Stimulated activated CD8-positive, alpha-beta memory T cell treated with anti-CD3 and anti-CD28 coated beads, Interleukin-7, amount 100 ng/mL, for 1 hour (primary cell): ENCODE data around the gene CTNND2.

Experiments
- DNase-seq, 2 donors: peaks; one replicate each; pipeline ENCODE4 v3.0.0-alpha.2; 2020; ENCODE audit warnings: low read depth in 2 of 2

Gene CTNND2

DNA sequence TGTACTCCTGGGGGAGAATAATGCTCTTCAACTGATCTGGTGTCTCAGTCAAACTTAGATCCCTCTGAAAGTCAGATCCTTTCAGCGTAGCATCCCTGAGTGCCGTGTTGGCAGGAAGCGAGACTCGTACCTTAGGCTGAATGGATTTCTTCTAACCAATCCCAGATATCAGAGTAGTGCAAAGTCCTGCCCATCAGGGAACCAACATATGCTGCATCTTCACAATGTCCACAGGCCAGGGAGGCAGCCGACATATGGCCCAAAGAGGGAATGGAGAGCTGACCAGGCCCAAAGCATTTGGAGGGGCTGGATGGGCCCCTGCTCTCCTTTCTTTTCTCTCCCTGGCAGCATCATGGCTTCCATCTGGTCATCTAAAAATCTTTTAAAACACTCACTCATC, 646.2 kb downstream of the CTNND2 start:
- DNase-seq, result no peak

DNA sequence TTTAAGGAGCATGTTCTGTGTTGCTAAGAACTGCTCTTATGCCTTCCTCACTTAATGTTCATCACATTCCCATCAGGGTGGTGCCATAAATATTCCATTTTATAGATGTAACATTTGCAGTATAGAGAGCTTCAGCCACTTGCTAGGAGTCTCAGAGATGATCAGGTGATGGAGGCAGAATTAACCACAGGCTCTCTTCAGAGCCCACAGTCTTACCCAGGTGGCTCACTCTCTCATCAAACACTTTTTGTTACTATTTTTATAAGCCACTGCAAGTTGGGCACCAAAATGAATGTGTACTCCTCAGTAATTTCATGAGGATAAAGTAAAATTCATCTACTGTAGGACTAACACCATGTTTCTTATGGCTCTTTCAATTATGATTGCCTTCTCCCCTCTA, 651.7 kb downstream of the CTNND2 start:
- DNase-seq, result no peak

DNA sequence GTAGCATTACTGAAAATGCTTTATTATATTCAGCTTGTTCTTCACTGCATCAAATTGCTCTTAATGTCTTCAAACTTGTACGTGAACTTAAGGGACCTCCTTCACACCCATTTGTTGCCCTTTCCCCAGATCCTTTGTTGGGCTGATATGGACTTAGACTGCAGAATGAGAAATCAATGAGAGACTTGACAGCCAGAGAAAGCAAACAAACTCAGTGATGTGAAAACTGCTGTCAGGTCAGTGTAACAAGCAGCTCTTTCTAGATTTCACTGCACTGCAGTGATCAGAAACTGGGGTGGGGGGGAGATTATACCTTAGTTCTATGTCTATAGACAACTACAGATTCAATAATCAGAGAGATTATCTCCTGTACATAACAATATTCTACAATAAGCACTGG, 652.2 kb downstream of the CTNND2 start:
- DNase-seq, result no peak

DNA sequence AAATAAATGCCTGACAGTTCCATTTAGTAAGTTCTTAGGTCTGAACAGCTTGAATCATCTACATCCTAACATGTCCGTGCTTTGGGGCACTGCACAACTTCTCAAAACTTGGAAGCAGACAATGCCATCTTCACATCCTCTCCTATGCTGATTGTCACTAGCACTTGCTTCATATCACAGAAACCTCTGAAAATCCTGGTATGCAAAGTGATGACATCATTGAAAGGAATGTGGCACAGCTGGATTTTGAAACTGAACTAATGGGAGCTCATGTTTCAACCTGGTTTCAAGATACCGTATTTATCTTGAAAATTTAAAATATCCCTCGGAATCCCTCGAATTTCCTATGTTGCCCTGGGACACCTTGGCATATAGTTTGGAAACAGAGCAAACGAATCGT, 653.0 kb downstream of the CTNND2 start:
- DNase-seq, result no peak

DNA sequence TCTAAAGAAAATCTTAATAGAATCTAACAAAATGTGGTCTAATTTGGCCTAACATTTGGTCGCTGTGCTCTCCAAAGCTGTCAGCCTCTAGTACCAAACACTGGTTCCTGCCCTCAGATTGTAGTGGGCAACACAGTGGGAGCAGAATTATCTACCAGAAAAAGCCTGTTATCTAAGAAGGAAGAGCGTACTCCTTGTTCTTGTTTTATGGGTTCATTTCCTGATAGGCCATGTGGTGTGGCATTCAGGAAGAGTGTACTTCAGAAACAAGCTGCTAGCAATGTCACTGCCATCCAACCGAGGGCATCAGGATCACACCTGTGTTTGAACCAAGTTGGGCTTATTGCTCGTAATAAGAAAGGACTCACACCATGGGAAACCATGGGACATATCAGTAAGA, 655.3 kb downstream of the CTNND2 start:
- no peak for DNase-seq

DNA sequence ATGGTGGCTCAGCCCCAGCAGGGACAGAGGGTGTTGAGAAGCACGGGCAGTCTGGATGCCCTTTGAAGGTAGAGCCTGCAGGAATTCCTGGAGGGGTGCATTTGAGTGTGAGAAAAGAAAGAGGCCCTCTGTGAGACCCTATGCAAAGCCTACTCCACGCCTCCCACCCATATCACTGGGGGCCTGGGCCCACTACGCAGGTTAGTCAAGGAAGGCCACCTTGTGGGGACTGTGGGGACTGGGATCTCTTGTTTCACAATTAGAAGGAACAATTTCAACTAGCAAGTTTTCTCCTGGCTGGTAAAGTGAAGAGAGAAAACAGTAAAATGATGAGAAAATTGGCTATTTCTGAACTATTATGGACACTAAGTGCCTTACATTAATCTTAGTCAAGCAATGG, 657.0 kb downstream of the CTNND2 start:
- DNase-seq, result no peak

DNA sequence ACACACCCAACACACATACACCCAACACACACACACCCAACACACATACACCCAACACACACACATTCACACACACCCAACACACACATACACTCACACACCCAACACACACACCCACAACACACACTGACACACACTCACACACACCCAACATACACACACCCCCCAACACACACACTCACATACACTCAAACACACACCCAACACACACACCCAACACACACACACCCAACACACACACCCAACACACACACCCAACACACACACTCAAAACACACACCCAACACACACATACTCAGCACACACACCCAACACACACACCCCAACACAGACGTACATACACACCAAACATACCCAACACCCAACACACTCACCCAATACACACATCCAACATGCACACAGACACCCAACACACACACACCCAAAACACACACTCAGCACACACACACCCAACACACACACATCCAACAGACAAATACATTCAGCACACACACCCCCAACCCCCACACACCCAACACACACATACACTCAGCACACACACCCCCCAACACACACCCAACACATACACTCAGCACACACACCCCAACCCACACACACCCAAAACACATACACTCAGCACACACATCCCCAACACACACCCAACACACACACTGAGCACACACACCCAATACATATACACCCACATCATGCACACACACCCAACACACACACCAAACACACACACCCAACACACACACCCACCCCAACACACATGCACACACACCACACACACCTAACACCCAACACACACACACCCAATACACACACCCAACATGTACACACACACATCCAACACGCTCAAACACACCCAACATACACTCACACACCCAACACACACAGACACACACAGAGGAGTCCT, 663.7 kb downstream of the CTNND2 start:
- no peak for DNase-seq

DNA sequence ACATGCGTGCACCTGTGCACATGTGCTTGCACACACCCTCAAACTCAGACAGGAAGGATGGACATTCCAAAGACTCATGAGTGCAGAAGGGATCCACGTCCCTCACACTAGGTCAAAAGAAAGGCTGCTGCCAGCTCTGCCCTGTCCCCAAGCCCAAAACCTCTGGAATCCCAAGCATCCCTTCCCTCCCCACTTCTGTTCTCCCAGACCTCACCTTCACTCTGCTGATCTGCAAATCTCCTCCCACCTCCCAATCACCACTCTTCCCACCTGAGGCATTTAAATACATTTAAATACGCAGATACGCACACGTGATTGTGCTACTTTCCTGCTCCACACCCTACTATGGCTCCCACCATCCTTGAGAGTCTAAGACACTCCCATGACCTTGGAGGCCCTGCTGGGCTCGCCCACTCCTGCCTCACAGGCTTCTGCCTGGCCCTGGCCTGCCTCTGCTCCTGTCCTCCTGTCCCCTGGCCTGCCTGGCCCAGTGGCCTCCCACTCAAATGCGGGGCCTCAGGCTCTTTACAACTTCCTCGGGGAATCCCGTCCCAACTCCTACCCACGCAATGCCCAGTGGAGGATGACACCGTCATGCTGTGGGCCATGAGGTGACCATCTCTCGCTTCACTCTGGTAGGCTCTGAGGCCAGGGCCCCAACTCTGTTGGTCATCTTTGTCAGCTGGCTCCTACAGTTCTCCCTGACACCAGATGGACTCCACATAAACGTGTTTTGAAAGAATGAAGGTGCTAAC, 664.8 kb downstream of the CTNND2 start:
- no peak for DNase-seq

DNA sequence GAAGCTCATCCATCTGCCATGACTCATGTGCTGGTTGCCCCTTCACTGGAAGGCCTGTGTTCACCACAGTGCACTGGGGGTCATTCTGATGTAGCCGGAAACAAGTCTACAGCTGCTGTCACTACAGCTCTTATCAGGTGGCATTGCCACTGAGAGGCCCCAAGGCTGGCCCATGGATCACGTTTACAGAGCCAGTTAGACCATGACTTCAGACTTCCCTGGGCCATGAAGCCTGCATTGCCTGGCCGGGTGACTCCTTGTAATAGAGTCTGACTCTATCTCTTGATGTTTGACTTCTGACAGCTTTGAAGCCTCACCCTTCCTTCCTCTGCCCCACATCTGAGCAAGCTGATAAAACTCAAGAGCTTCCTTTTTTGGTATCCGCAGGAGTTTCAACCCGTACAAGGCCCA, 669.7 kb downstream of the CTNND2 start:
- DNase-seq, result no peak

DNA sequence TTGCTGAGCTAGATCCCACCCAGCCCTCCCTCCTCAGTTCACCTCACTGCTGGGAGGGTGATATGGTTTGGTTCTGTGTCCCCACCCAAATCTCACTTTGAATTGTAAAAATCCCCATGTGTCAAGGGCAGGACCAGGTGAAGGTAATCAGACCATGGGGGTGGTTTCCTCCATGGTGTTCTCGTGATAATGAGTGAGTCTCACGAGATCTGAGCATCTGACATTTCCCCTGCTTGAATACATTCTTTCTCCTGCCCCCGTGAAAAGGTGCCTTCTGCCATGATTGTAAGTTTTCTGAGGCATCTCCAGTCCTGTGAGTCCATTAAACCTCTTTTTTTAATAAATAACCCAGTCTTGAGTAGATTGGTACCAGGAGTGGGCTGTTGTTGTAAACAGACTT, 673.4 kb downstream of the CTNND2 start:
- DNase-seq, result no peak

DNA sequence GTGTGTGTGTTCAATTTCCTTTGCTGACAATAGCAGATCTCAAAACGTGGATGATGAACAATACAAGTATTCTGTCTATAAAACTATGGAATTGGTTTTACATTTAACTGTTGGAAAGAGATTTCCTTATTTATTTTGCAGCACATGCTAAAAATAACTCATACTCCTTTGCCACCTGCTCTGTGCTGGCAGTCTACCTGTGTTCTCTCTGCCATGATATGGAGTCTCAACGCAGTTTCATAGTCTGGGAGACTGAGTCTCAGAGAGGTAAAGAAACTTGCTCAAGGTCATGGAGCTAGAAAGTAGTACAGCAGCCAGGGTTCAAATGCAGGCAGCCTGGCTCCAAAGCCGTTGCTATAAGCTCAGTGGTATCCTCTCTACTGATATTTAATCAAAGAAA, 677.2 kb downstream of the CTNND2 start:
- no peak for DNase-seq

DNA sequence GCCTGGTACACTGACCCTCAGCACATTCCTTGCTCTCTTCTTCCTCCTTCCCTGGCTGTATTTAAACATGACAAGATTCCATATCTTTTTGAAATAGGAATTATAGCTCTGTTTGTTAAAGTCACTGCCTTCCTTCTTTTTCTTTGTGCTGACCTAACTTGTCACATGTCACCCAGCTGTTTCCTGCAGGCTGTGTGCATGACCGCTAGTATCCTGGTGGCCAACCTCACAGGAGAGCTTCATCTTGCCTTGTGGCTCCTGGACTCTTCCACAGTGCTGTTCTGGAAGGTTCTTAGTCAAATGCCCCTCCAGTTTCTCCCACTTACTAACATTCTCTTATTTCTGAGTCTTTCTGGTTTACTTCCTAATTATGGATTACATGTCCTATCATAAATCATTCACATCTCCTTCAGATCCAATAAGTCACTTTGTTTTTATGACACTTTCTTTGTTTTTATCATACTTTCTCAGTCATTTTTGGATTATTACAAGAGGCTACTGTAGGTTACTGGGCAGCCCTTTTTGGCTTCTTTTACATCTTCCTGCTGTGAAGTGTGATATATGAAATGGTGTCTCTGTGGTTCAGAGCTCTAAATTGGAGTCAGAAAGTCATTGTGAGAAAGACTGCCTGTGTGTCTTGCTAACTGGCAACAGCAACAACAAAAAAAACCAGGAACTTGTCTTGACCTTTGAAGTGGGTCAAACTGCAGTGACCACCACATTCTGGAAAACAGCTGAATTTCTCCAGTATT, 679.6 kb downstream of the CTNND2 start:
- DNase-seq, result no peak

DNA sequence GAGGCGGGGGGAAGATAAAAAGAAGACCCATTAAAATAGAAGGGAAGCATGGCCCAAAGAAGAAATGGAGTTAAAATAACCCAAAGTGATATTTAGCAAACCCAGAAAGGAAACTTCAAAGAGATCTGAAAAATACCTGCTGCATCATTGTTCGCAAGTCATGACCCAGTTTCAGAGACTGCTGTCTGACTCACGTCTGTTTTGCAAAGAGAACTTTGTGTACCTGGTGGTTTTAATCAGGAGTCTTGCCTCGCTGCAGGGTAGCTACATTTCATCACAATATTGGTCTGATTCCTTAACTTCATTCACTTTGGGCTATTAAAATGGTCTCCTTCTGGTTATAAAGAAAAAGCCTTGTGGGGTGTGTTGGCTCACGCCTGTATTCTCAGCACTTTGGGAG, 682.1 kb downstream of the CTNND2 start:
- DNase-seq, result no peak

DNA sequence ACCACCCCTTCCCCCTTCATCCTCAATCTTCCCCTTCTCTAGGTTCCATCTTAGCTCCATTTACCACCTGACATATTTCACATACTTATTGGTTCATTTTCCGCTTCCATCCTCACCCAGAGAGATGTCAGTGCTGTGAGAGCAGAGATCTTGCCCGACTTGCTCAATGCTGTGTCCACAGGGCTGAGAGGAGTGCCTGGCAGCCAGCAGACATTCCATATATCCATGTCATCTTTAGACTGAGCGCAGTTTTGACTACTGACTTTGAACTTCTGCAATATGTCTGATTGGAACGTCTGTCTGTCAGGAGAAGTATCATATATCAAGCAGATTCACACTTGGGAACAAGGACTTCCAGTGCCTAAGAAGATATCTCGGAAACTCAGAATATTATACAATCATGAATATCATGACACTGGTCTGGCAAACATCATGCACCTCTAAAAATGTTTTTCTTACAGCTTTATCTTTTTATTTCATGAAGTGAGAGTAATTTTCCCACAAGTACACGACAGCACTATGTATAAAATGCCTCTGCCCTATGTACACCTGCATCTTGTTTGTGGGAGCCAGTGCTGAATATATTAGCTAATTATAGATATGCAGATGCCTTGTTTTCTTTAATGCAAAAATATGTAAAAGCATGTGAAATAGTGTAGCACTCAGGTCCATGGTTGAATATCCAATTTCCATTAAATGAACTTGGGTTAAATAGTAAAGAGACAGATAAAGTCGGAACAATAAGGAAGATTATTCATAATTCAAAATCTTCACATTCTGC, 689.2 kb downstream of the CTNND2 start:
- no peak for DNase-seq

DNA sequence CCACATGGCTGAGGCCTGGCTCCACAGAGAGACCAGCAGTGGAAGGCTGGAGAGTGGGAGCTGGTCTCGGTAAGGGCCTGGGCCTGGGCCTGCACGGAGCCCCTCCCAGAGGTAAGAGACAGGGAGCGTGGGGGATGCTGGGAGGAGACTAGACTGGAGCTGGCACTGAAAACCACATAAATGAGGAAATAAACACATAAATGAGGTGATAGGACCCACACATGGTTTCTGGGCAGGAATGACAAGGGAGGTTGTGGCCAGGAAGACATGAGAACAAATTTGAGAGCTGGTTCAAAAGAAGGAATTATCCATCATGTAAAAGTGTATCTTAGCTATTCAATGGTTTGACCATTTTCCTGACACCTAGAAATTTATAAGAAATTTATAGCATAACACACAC, 691.5 kb downstream of the CTNND2 start:
- DNase-seq, result no peak

DNA sequence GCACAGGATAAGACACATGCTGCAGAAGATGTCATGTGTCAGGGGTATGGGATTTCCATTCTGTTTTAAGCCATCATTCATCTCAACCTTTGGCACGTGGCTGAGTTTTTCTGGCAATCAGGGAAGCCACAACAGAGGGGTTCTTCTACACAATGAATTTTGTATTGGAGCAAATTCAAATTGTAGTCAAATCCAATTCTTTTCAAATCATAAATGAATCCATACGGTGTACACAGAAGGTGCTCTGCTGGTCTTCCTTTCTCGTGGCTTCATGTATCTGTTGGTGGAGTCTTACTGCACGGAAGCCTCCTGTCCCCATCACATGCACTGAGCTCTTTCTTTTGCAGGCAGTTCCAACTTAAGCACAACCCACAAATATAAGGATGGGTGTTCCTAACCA, 706.5 kb downstream of the CTNND2 start:
- no peak for DNase-seq

DNA sequence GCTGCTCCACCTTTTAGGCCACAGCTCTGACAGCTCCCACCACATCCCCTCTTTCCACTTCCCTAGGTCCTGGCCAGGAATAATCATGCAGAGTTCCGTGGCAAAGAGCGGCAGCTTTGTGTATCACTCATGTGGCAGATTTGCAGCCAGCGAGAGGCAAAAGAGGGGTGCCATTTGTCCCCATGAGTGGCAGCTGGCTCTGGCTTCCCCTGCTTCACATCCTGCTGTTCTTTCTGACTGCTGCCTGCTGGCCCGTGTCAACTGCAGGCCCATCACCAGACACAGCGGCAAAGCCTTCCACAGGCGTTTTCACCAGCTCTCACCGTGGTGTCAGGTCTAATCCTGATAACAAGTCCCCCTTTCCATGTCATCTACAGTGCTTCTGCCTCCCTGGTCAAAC, 712.6 kb downstream of the CTNND2 start:
- no peak for DNase-seq

DNA sequence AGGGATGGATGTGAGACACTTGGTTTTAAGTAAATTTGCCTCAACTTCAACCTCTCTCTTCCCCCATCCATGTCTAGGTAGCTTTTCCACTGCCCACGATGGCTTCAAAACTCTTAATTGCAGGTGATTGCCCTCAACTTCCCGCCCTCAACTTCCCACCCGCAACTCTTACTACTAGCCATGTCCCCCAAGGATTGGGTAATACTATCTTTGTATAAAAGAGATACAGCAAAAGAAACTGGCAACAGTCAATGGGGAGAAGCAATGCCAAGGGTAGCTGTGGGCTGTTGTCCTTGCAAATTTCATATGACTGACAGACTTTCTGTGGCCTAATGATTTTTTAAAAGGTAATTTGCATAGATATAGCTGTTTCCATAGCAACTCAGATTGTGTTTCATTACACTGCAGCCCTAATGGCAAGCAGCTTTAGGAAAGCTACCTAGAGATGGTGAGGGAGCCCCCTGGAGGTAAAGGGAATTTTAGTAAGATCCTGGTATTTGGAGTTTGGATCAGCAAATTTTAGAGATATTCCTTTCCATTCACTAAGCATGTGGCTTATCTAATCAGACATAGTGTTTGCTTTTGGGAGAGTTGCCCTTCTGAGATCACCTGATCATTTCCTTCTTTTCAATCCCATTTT, 721.7 kb downstream of the CTNND2 start:
- no peak for DNase-seq

DNA sequence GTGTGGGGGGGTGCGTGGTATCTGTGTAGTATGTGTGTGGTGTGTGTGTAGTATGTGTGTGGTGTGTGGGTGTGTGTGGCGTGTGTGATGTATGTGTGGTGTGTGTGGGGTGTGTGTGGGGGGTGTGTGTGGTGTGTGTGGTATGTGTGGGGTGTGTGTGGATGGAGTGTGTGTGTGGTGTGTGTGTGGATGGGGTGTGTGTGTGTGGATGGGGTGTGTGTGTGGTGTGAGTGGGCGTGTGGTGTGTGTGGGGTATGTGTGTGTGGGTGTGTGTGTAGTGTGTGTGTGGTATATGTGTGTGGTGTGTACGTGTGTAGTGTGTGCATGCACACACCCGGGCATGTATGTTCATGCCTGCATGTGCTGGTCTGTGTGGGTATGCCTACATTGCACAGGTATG, 722.3 kb downstream of the CTNND2 start:
- DNase-seq, result no peak

DNA sequence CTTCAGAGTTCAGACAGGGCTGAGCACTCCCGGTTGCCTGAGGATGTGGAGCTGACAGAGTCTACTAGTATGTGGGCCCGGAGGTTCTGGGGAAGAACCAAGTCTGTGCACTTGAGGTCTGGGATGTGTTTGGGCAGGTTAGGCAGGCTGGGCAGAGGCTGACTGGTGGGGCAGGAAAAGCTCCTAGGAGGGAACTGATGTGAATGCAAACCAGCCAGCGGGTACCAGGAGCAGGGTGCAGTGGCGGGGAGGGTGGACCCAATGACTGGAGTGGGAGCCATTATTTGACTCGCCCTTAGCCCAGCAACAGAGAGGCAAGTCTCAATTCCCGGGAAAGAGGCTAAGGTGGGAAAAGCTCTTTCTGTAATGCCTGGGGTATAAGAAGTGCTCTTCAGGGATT, 723.4 kb downstream of the CTNND2 start:
- DNase-seq, result no peak

DNA sequence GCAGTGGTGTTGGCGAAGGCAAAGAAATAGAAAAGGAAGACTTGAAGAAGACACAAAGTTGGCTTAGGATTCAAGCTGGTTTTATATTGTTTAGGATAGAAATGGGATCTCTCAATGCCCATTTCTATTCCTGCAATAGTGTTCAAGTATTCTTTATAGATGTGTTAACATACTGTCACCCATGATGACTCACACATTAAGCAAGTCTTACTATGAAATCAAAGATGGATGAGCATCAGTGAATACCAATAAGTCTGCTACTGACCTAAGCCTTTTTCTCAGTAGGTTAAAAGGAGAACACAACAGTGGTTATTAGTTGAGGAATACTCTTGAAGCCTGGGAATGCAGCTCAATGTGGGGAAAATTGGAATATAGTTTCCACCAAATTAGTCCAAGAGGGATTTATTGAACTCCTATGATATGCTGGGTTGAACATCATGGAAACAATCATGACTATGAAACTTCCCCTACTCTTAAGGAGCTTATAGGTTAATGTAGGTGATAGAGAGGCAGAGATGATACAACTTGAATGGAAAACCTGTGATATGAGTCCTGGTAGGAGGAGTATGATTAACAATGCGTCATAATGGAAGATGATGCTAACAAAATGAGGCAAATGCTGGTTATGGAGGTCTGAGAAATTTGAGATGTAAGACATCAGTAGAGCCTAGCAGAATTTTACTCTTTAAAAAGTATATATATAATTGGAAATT, 726.1 kb downstream of the CTNND2 start:
- DNase-seq, result no peak
